ENCODE results near the gene LMNB1.

GRCh38 chr5:126847826-126848251, 70.9 kb downstream of the LMNB1 start:
- no peak for TF ChIP-seq CTCF (optimal IDR thresholded peaks at IDR 0.05 in 1 of 3, IDR thresholded peaks at IDR 0.05 in 1 of 3, conservative IDR thresholded peaks at IDR 0.05 in 1 of 3; ENCODE audit: extremely low read depth in 1 of 3, insufficient read depth in 2 of 3, low read length in 3 of 3)
- TF ChIP-seq EZH2 (IDR thresholded peaks at IDR 0.05; ENCODE audit: low read length): no peak

All from keratinocyte (primary cell).